Stomach (tissue), 4 donors: ENCODE results near the gene IGF2BP3.

ENCODE experiments used
- EP300 ChIP-seq: sonication (generic); formaldehyde crosslinking; IDR thresholded peaks from one replicate; pipeline ENCODE4 v1.6.1; 2017; ENCODE audit warnings: antibody characterized with exemption
- POLR2A ChIP-seq, 4 donors: fragments of 450-650 bp; IDR thresholded peaks; one replicate each; pipeline ENCODE4 v1.6.1; 2016; ENCODE audit warnings: antibody characterized with exemption in 4 of 4, control low read depth in 2 of 4, mild to moderate bottlenecking in 1 of 4, moderate library complexity in 1 of 4
- POLR2AphosphoS5 ChIP-seq, 3 donors: sonication (generic); formaldehyde crosslinking; IDR thresholded peaks; one replicate each; pipeline ENCODE4 v1.6.1; 2016; ENCODE audit warnings: antibody characterized with exemption in 3 of 3
- TF ChIP-seq, protein P1 (sequence below), 7 experiments: fragments of 450-650 bp in 4 of 7; fragments of 200-600 bp in 3 of 7; sonication (generic) in 3 of 7; IDR thresholded peaks; one replicate each; pipeline ENCODE4 v1.5.1; 2016 to 2019; ENCODE audit warnings: antibody characterized with exemption in 7 of 7, control low read depth in 2 of 7, mild to moderate bottlenecking in 1 of 7

DNA sequence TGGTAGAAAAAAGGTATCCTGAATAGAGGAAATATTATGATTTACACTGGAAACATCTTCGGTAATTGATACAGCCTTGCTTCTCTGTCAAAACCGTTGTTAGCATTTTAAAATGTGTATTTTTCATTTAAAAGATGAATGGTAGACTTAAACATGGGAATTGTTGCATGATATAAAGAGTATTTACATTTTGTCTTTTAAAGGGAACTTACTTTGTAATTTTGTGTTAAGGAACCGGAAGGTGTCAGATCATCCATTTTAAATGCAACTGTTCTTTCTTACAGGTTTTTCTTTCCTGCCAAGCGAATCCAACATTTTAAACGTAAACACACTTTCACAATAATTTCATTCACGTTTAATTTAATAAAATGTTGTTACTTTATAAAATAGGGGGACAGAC, 1.8 kb upstream of the IGF2BP3 start:
- TF ChIP-seq POLR2A (IDR thresholded peaks at IDR 0.05): no peak
- TF ChIP-seq, protein P1, sequence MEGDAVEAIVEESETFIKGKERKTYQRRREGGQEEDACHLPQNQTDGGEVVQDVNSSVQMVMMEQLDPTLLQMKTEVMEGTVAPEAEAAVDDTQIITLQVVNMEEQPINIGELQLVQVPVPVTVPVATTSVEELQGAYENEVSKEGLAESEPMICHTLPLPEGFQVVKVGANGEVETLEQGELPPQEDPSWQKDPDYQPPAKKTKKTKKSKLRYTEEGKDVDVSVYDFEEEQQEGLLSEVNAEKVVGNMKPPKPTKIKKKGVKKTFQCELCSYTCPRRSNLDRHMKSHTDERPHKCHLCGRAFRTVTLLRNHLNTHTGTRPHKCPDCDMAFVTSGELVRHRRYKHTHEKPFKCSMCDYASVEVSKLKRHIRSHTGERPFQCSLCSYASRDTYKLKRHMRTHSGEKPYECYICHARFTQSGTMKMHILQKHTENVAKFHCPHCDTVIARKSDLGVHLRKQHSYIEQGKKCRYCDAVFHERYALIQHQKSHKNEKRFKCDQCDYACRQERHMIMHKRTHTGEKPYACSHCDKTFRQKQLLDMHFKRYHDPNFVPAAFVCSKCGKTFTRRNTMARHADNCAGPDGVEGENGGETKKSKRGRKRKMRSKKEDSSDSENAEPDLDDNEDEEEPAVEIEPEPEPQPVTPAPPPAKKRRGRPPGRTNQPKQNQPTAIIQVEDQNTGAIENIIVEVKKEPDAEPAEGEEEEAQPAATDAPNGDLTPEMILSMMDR (IDR thresholded peaks at IDR 0.05): no peak
- no peak for TF ChIP-seq POLR2AphosphoS5 (IDR thresholded peaks at IDR 0.05)
- no peak for TF ChIP-seq EP300
